GM12878 (cell line): ENCODE results near the gene BMF. TPM values are rescaled to one million over a fixed set of nuclear protein-coding genes. Genes with fewer than 3 reads are reported as not detected.

ENCODE experiments used
- ASH2L ChIP-seq: fragments of 300-600, 200-600 bp; sonication (generic); IDR thresholded peaks from 2 replicates; pipeline ENCODE4 v1.6.1; 2017; ENCODE audit warnings: low read depth, mild to moderate bottlenecking, borderline replicate concordance
- CBX3 ChIP-seq: fragments of 200-600 bp; sonication (generic); IDR thresholded peaks from 2 replicates; pipeline ENCODE4 v1.6.1; 2016; ENCODE audit warnings: low read depth, borderline replicate concordance
- CHD1 ChIP-seq: IDR thresholded peaks from 2 replicates; pipeline ENCODE4 v1.6.1; 2012; ENCODE audit warnings: low read depth, low read length, improper control_type of control experiment
- IRF4 ChIP-seq: IDR thresholded peaks from 2 replicates; pipeline ENCODE4 v1.6.1; 2011; ENCODE audit warnings: low read depth, low read length
- POLR2AphosphoS5 ChIP-seq: IDR thresholded peaks from 2 replicates; pipeline ENCODE4 v1.6.1; 2011; ENCODE audit warnings: mild to moderate bottlenecking, low read length, inconsistent platforms
- RCOR1 ChIP-seq: conservative IDR thresholded peaks from 2 replicates; pipeline ENCODE4 v1.6.1; 2012; ENCODE audit warnings: low read depth, low read length, improper control_type of control experiment
- RUNX3 ChIP-seq: IDR thresholded peaks from 2 replicates; pipeline ENCODE4 v1.6.1; 2012; ENCODE audit warnings: low read length, inconsistent platforms
- SMARCA5 ChIP-seq: fragments of 450-650 bp; IDR thresholded peaks from 2 replicates; pipeline ENCODE4 v1.6.1; 2017; ENCODE audit warnings: mild to moderate bottlenecking
- TAF1 ChIP-seq: IDR thresholded peaks from 2 replicates; pipeline ENCODE4 v1.6.1; 2011; ENCODE audit warnings: mild to moderate bottlenecking, low read depth, low read length, borderline replicate concordance
- YY1 ChIP-seq: IDR thresholded peaks from 2 replicates; pipeline ENCODE4 v1.6.1; 2011; ENCODE audit warnings: low read depth, mild to moderate bottlenecking, low read length
- ZSCAN29 ChIP-seq: fragments of 450-650 bp; IDR thresholded peaks from 2 replicates; pipeline ENCODE4 v1.6.1; 2017; ENCODE audit warnings: mild to moderate bottlenecking, moderate library complexity
- polyA plus RNA-seq, 11 experiments: library from polyadenylated mRNA; depleted of rRNA in 4 of 11; unstranded in 6 of 11; stranded (reverse) in 5 of 11; fragments of >200 nt; fragmentation: Nextera tagmentation in 4 of 11; fragmentation: Illumina TruSeq in 1 of 11; extraction: Ambion mirVana in 4 of 11; extraction: Trizol in 1 of 11; gene quantifications; 1 replicate in 1 of 11; 2 replicates in 10 of 11; pipeline versions ENCODE4 v1.2.1 to v1.2.3, GENCODE V29; 2011 to 2016; ENCODE audit warnings: inconsistent platforms in 2 of 11, missing spikeins in 2 of 11, low read depth in 1 of 11
- total RNA-seq, 4 experiments: library from RNA; depleted of rRNA in 3 of 4; stranded (reverse); fragments of >200 nt in 3 of 4; fragmentation: Illumina TruSeq in 1 of 4; extraction: Trizol in 1 of 4; gene quantifications; 2 replicates each; pipeline versions ENCODE4 v1.2.1 to v1.2.3, GENCODE V29; 2013 to 2021
- TF ChIP-seq, protein P1 (sequence below): IDR thresholded peaks from 2 replicates; pipeline ENCODE4 v1.6.1; 2011; ENCODE audit warnings: borderline replicate concordance, low read depth, mild to moderate bottlenecking, moderate library complexity, mixed read lengths, low read length; ENCODE audit not compliant: insufficient read depth; ENCODE audit errors: extremely low read length
- TF ChIP-seq, protein P2 (sequence below): fragments of 450-650 bp; IDR thresholded peaks from 2 replicates; pipeline ENCODE4 v1.6.1; 2016; ENCODE audit warnings: mild to moderate bottlenecking
- TF ChIP-seq, protein P3 (sequence below): fragments of 450-650 bp; formaldehyde crosslinking; IDR thresholded peaks from 2 replicates; pipeline ENCODE4 v1.4.0; 2022; ENCODE audit warnings: mild to moderate bottlenecking, moderate library complexity
- TF ChIP-seq, protein P4 (sequence below): fragments of 450-650 bp; IDR thresholded peaks from 2 replicates; pipeline ENCODE4 v1.6.1; 2014; ENCODE audit warnings: mild to moderate bottlenecking
- TF ChIP-seq, protein P5 (sequence below): fragments of 450-650 bp; formaldehyde crosslinking; IDR thresholded peaks from 2 replicates; pipeline ENCODE4 v1.4.0; 2020; ENCODE audit warnings: mild to moderate bottlenecking, moderate library complexity

The BMF gene
- total and polyA plus RNA-seq, 10 of the 15 experiments (the other 5 are each of a cell fraction or from before 2014, with no cell fraction given), result 0.82 to 34.9 (median 16.9) TPM

DNA sequence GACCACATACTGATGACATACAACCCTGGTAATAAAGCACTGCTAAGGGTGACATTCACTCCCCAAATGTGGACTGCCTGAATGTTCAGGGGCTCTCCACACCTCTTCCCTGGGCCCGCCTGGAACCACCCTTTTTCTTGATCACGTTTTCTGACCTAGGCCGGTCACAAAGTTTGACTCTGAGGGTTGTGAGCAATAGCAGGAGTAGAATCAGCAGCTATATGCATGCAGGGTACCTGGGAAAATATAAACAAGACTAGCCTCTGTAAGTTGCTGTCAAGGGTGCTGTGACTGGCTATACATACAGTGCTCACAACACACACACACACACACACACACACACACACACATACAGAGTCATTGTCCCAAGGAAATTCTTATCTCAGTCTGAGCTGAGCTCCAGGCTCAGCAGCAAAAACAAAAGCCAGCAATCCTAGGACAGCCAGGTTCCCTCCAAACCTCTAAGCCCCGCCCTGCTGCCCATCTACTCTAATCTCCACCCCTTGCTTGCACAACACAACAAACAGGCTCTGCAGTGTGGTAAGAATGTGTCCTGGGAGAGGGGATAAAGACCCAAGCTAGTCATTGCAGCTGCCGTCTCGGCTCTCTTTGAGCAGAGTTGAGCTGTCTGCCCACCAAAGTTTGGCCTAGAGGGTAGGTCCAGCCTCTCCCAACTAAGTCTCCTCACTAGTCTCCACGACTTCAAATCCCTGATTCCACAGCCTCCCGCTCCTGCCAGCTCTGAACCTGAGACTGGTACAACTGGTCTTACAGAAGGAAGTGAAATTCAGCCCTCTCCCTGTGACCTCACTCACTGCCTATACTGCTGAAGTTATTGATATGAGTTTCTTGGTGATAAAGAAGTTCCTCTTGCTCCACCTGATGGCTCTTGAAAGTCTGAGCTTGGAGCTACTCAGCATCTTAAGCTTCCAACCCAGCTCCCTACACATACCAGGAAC, 2.2 kb downstream of the BMF start (continued):
- TF ChIP-seq, protein P1, sequence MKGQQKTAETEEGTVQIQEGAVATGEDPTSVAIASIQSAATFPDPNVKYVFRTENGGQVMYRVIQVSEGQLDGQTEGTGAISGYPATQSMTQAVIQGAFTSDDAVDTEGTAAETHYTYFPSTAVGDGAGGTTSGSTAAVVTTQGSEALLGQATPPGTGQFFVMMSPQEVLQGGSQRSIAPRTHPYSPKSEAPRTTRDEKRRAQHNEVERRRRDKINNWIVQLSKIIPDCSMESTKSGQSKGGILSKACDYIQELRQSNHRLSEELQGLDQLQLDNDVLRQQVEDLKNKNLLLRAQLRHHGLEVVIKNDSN, result no peak
- TF ChIP-seq ASH2L (no peak), TAF1 (peak; percentile 25; the same call in 1 of the 2 replicates), POLR2AphosphoS5 (0 out of 2 replicates have a peak, but pooled peaks have one; percentile 8), IRF4 (peak; percentile 59; the same call in 1 of the 2 replicates), RCOR1 (no peak), CBX3 (no peak), CHD1 (no peak), ZSCAN29 (no peak), RUNX3 (no peak), SMARCA5 (no peak), YY1 (0 out of 2 replicates have a peak, but pooled peaks have one; percentile 15)
- TF ChIP-seq, protein P2, sequence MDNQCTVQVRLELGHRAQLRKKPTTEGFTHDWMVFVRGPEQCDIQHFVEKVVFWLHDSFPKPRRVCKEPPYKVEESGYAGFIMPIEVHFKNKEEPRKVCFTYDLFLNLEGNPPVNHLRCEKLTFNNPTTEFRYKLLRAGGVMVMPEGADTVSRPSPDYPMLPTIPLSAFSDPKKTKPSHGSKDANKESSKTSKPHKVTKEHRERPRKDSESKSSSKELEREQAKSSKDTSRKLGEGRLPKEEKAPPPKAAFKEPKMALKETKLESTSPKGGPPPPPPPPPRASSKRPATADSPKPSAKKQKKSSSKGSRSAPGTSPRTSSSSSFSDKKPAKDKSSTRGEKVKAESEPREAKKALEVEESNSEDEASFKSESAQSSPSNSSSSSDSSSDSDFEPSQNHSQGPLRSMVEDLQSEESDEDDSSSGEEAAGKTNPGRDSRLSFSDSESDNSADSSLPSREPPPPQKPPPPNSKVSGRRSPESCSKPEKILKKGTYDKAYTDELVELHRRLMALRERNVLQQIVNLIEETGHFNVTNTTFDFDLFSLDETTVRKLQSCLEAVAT, result no peak; the same call in 1 of the 2 replicates
- TF ChIP-seq, protein P3, sequence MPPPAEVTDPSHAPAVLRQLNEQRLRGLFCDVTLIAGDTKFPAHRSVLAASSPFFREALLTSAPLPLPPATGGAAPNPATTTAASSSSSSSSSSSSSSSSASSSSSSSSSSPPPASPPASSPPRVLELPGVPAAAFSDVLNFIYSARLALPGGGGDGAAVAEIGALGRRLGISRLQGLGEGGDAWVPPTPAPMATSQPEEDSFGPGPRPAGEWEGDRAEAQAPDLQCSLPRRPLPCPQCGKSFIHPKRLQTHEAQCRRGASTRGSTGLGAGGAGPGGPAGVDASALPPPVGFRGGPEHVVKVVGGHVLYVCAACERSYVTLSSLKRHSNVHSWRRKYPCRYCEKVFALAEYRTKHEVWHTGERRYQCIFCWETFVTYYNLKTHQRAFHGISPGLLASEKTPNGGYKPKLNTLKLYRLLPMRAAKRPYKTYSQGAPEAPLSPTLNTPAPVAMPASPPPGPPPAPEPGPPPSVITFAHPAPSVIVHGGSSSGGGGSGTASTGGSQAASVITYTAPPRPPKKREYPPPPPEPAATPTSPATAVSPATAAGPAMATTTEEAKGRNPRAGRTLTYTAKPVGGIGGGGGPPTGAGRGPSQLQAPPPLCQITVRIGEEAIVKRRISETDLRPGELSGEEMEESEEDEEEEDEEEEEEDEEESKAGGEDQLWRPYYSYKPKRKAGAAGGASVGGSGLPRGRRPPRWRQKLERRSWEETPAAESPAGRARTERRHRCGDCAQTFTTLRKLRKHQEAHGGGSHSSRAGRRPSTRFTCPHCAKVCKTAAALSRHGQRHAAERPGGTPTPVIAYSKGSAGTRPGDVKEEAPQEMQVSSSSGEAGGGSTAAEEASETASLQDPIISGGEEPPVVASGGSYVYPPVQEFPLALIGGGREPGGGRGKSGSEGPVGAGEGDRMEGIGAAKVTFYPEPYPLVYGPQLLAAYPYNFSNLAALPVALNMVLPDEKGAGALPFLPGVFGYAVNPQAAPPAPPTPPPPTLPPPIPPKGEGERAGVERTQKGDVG (CRISPR knock-in tag), result no peak
- TF ChIP-seq, protein P4, sequence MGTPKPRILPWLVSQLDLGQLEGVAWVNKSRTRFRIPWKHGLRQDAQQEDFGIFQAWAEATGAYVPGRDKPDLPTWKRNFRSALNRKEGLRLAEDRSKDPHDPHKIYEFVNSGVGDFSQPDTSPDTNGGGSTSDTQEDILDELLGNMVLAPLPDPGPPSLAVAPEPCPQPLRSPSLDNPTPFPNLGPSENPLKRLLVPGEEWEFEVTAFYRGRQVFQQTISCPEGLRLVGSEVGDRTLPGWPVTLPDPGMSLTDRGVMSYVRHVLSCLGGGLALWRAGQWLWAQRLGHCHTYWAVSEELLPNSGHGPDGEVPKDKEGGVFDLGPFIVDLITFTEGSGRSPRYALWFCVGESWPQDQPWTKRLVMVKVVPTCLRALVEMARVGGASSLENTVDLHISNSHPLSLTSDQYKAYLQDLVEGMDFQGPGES, result no peak
- TF ChIP-seq, protein P5, sequence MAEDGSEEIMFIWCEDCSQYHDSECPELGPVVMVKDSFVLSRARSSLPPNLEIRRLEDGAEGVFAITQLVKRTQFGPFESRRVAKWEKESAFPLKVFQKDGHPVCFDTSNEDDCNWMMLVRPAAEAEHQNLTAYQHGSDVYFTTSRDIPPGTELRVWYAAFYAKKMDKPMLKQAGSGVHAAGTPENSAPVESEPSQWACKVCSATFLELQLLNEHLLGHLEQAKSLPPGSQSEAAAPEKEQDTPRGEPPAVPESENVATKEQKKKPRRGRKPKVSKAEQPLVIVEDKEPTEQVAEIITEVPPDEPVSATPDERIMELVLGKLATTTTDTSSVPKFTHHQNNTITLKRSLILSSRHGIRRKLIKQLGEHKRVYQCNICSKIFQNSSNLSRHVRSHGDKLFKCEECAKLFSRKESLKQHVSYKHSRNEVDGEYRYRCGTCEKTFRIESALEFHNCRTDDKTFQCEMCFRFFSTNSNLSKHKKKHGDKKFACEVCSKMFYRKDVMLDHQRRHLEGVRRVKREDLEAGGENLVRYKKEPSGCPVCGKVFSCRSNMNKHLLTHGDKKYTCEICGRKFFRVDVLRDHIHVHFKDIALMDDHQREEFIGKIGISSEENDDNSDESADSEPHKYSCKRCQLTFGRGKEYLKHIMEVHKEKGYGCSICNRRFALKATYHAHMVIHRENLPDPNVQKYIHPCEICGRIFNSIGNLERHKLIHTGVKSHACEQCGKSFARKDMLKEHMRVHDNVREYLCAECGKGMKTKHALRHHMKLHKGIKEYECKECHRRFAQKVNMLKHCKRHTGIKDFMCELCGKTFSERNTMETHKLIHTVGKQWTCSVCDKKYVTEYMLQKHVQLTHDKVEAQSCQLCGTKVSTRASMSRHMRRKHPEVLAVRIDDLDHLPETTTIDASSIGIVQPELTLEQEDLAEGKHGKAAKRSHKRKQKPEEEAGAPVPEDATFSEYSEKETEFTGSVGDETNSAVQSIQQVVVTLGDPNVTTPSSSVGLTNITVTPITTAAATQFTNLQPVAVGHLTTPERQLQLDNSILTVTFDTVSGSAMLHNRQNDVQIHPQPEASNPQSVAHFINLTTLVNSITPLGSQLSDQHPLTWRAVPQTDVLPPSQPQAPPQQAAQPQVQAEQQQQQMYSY (CRISPR knock-in tag), result no peak
